ENCODE results near the gene CEP192.
A peak's percentile ranks its signal among the peaks of the same experiment; 100 is the strongest.
"Not testable (repeated sequence)": the region's sequence is repeated elsewhere in the genome, so short reads cannot be mapped to it uniquely, and the experiment has no call there.

The CEP192 gene

DNA sequence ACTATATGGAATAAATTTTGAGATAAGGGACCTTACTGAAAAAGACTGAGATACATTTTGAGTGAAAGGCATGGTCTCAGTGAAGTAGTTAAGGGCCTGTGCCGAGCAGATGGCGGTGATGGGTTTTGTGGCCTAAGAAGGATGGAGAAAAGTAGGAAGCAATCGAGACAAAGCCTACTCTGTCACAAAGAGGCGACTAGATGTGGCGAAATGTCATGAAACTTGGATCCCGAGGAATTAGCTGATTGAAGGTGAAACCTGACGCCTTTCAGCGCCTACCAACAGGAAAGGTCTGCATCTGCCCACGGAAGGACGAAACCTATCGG, 558 bp upstream of the CEP192 start:
- DNase-seq, result peak; percentile 68

DNA sequence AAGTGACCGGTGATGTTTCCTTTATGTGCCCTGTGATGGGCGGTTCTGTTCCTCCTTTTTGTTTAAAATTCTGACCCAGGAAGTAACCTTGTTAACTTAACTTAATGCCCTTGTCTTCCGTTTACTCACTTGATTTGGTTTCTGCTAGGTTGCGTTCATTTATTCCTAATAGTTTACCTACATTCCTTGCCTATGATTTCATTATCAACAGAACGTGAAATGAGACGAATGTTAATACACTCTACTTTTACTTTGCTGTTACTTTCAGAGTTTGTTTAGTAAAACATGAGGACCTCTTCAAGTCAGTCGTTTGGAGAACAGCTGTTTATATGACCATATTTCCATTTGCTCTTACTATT, 638 bp downstream of the CEP192 start:
- DNase-seq, result no peak

DNA sequence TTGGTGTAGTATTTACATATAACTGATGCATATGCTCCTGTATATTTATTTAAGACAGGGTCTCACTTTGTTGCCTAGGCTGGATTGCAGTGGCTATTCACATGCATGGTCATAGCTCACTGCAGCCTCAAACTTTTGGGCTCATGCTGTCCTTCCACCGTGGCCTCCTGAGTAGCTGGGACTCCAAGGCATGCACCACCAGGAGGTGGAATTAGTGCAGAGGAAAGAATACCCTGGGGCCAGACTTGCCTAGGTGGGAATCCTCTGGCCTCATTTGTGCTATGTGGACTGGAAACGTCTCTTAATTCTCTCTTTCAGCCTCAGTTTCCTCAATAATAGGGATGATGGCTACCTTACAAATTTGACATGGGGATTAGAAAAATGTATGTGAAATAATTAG, 2.3 kb downstream of the CEP192 start:
- no peak for DNase-seq

DNA sequence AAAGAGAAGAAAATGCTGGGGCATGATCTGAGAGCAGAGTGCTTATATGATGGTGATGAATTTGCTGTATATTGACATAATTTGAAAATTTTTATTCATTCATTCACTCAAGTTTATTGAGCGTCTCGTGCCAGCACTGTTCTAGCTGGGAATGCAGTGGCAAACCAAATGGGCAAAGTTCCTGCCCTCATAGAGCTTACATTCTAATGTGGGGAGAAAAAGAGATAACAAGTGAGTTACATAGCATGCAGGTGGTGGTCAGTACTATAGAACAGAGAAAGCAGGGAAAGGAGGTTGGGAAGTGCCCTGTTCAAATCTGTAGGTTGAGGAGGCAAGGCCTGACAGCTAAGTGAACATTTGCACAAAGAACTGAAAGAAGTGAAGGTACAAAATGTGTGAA, 4.3 kb downstream of the CEP192 start:
- DNase-seq, result no peak

DNA sequence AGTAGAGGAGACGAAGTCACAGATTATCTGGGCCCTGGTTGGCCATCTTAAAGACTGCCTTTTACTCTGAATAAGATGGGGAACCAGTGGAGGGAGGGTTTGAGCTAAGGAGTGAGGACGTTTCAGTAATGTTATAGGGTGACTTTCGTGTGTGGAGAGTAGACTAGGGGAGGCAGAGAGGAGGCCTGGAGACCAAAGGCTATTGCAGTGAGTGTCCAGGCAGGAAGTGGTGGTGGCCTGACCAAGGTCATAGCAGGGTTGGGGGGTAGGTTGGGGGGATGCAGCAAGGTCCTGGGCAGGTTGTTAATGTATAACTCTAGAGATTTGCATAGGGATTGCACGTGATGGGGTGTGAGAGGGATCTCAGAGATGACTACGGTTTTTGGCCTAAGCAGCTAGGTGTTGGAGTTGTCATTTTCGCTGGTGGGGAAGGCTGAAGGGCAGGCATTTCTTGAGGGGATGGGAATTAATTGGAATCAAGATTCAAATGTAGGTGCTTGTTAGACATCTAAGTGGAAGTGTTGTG, 4.9 kb downstream of the CEP192 start:
- no peak for DNase-seq

DNA sequence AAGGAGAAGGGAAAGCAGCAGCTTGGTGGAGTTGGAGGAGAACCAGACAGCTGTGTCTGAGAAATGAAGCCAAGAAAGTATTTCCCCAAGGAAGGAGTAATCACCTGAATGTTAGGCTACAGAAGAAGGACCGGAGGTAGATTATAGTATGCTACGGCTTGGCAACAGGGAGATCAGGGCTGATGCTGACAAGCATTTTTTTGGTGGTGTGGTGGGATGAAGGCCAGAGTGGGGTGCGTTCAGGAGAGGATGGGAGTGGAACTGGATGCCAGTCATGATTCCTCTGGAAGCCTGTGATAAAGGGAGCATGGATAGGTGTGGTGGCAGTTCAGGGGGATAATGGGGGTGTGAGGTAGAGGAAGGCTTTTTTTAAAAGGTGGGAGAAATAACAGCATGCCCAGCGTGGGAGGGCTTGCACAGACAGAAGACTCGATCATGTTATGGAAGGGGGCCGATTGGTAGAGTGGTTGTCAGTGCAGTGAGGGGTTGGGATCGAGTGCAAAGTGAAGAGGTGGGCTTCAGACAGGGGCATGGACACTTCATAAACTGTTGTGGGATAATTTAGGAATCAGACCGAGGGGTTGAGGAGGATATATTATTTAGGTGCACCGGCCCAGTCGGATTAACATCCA, 5.6 kb downstream of the CEP192 start:
- no peak for DNase-seq

DNA sequence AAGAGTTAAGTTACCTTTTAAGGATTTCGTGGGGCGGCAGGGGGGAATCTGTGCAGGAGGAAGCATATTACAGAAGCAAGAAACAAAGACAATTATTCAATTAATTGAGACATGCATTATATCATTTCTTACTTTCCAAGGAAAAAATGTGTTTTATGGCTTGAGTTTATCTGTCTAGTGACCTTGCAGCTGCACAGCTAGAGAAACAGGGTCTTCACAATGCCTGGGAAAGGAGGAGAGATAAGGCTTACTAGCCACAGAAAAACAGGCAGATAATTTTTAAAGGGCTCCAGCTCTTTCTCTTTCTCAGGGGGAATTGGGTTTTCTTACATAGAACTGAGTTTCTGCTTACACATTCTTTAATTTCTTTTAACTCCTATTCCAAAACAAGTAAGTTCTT, 6.2 kb downstream of the CEP192 start:
- not testable (repeated sequence) for DNase-seq

DNA sequence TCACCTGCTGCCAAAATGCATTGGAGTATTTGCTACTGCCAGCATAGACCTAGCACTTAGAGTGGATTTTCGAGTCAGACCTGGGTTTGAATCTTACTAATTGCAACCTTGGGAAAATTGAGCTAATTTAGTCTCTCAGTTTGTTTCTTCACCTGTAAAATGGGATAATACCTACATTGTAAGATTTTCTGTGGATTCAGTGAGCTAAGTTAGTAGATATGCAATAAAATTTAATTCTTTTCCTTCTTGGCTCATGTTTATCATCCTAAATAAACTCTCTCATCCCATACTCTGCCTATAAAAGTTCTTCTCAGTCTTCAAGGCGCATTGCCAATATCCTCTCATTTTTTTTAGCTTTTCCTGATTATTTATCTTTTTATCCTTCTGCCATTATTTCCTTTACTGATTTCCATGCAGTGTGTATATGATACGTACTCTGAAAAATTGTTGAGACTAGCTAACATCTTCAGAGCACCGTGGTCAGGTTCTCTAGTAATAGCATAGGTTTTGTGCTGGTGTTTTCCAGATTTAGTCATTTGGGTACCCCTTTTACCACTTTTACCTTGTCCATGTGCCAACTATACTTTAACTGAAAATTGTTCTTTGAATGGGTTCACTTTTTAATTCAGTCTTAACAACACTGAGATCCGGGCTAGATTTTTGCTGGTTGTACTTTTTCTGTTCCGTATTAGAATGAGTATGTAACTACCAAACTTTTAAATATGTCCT, 7.3 kb downstream of the CEP192 start:
- no peak for DNase-seq

DNA sequence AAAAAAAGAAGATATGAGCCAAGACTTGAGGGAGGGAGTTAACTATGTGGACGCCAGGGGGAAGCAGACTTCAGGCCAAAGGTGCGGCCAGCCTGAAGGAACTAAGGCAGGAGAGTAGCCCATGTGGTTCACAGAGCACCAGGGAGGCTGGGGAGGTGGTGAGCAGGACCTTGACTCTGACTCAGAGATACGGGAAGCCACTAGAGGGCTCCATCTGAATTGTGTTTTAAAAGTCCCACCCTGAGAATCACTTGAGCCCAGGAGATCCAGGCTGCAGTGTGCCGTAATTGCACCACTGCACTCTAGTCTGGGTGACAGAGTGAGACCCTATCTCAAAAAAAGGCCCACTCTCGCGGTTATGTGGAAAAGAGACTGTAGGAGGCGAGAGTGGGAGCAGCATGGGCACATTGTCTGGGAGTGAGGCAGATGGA, 12.3 kb downstream of the CEP192 start:
- DNase-seq, result no peak

DNA sequence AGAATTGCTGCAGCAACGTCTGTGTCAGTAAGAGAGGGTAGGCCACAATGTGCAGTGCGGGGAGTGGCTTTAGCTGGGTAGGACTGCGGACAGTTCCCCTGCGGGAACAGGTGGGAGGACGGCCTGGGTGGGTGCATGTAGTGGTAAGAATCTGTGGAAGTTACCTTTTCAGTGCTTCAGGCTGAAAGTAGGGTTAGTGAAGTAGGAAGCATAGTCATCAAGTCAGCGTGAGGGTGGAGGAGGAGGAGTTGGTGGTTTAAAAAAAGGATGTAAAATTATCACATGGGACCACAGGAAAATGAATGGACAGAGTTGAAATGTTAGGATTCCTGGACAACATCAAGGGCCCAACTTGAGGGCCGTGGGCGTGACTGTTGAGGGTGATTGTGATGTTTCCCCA, 13.2 kb downstream of the CEP192 start:
- DNase-seq, result no peak

DNA sequence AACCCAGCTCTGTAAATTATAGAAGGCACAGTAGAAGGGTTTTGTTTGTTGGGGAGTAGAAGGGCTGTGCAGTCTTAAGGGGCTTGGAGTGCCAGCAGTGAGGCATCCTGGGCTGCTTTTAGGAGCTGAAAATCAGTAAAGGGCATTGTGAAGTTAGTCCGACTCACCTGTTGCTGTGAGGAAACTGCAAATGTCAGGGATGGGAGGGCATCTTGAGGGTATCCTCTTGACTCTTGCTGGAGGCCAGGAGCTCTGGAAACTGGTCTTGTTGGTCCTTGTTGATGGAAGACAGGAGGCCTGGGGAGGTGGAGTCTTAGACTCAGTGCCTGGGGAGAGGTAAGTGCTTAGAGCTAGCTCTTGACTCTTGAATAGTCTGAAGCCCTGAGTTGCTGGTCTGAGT, 14.1 kb downstream of the CEP192 start:
- DNase-seq, result no peak

DNA sequence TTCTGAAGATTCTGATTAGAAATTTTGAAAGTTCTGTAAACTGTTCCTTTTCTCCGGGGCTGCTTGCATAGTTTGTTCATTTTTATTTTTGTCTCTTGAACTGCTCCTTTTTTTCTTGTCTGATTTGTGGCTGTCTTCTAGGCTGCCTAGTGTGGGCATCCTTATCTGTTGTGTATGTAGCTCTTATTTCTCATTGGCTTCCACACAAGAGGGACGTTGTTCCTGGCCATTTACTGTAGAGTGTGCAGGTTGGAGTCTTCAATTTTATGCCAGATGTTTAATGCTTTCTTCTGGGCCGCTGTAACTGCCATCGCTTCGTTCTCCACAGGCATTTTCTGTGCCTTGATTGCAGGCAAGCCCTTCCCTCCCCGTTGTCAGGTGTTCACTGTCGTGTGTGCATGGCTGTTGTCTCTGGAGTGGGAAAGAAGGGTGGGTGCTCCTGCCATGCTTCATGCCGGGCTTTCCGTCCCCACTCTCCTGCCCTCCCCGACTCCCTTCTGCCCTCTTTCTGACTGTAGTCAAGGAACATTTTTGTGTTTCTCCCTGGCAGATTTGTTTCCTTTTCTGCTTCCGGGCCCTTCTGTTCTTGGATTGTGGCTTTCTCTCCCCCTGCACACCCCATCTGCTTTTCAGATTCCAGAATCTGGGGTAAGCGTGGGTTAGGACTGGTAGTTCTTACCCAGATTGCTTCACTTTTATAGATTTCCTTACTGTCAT, 15.5 kb downstream of the CEP192 start:
- DNase-seq, result no peak

DNA sequence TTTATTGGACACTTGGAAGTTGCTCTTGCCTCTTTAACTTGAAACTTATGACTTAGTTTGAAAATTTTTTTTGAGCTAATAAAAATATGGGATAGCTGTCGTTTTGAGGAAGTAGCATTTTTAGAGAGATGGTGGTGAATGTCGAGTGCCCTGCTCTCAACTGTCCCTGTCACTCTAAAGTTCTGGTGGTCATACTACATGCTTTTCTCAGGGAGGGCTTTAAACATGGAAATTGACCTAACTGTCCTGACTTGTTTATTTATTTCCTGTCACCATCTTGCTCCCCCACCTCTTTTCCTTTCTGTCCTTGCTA, 16.0 kb downstream of the CEP192 start:
- no peak for DNase-seq

DNA sequence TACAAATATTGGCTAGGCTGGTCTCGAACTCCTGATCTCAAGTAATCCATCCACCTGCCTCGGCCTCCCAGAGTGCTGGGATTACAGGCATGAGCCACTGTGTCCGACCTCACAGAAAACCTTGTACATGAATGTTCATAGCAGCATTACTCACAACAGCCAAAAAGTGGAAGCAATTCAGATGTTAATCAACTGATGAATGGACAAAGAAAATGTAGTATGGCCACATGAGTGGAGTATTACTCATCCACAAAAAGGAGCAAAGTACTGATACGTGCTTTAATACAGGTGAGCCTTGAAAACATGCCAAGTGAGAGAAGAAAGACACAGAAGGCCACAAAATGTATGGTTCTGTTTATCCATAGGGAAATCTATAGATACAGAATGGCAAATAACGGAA, 20.6 kb downstream of the CEP192 start:
- no peak for DNase-seq

DNA sequence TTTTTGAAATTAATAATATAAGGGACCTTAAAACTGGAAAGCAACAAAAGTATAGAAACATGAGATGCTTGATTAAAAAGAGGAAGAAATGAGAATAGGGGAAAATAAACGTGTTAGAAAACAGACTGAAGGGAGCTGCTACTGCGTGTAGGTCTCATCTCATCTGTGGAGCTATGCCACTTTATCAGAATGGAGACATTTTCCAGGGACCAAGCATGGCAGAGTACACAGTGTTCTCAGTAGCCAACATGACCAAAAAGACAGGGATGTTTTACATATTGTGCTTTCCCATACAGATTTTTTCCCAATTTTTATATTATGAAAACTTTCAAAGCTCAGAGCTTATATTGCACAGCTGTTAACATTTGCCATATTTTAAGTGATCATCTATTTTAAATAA, 23.1 kb downstream of the CEP192 start:
- no peak for DNase-seq

DNA sequence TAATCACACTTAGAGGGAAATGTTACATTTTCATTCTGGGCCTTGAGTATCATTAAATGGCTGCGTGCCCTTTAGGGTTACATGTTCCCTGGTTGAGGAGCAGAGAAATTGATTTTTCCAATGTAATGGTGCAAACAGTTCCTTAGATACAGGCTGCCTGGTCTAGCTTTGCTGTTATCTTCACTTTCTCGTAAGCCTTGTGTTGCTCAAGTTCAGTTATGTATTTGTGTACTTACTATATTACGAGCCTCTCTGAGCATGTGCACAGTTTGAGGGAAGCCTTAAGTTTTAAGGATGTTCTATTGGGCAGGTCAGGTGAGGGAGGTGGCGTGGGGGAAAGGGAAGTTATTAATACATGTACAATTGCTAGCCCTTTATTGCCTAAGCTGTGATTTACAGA, 23.7 kb downstream of the CEP192 start:
- no peak for DNase-seq

DNA sequence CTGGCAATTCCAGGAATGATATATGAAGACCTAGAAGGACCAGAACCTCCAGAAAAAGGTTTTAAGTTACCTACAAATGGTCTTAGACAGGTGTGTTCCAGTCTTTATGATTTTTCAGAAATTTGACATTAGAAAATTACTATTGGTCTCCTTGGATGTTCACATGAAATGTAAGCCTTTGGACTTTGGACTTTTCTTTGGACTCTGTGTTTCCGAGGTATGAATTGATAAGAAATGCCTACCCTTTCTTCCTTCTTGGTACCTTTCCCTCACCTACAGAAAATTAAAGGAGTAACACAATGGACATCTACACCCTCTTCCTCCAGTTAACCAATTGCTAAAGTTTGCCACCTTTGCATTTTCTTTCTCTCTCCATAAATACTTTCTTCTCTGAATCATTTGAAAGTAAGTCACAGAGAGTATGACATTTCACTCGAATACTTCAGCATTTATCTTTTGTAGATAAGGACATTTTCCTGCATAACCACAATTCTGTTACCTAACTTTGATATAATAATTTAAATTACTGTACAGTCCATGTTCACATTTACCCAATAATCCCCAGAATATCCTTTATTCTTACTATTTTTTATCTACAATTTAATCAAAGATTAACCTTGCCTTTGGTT, 26.2 kb downstream of the CEP192 start:
- DNase-seq, result no peak

DNA sequence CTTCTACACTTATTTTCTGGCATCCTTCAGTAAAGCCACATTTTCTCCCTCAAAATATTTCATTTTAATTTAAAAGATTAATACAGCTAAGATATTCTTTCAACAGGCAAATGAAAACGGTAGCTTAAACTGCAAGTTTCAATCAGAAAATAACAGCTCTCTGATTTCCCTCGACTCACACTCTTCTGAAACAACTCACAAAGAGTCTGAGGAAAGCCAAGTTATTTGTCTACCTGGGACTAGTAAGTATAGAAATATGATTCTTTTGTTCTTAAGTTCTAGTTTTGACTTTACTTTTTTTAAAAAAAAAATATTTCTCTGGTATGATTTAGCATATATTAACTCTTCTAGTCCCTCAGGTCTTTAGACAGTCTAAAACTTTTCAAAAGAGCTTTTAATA, 27.2 kb downstream of the CEP192 start:
- no peak for DNase-seq

DNA sequence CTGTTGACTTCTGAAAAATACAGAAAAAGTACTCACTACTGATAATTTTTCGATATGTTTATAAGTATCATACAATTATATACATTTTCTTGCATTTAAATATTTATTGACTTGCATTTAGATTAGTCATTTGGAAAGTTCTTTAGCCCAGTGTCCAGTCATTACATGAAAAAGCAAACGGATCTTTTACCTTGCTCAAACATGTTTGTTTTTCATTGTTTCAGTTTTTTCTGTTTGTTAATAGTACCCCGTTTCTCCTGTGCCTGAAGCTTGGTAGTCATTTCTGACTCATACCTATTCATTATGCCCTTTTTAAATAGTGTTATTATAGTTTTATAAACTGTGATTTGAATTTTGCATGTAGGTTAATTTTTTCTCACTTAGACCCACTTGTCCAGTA, 28.1 kb downstream of the CEP192 start:
- no peak for DNase-seq

DNA sequence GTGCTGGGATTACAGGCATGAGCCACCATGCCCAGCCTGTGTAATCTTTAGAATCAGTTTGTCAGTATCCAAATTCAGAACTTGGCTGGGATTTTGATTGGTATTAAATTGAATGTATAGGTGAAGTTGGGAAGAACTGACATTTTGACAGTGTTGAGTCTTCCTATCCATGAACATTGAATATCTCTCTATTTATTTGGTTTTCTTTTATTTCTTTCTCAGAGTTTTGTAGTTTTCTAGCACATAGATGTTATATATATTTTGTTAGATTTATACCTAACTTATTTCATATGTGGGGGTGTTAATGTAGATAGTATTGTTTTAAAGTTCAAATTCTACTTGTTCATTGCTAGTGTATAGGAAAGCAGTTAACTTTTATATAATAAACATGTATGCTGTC, 31.5 kb downstream of the CEP192 start:
- no peak for DNase-seq

DNA sequence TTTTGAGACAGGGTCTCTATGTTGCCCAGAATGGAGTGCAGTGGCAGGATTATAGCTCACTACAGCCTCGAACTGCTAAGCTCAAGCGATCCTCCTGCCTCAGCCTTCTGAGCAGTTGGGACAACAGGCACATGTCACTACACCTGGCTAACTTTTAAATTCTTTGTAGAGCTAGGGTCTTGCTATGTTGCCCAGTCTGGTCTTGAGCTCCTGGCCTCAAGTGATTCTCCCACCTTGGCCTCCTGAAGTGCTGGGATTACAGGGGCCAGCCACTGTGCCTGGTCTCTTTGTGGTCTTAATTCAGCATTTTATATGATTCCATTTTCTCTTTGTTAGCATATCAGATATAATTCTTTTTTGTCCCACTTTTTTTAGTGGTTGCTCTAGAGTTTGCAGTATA, 34.1 kb downstream of the CEP192 start:
- no peak for DNase-seq

DNA sequence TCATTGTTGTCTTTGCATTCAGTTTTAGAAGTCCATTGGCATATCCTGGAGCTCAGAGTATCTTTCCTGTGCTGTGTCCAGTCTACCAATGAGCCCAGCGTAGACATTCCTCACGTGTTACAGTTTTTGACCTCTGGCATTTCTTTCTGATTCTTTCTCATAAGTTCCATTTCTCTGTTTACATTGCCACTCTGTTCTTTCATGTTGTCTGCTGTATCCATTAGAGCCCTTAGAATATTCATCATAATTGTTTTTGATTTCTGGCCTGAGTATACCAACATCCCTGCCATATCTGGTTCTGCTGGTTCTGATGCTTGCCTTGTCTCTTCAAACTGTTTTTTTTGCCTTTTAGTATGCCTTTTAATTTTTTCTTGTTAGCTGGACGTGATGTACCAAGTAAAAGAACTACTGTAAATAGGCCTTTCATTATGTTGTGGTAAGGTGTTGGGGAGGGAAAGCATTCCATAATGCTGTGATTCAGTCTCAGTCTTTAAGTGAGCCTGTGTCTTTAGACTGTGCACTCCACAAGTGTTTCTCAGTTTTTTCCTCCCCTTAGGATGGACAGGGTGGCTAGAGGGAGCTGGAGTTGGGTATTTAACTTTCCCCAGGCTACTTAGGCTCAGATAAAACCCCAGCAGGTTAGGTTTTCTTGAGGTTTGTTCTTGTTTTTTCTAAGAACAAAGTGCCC, 35.6 kb downstream of the CEP192 start:
- no peak for DNase-seq

DNA sequence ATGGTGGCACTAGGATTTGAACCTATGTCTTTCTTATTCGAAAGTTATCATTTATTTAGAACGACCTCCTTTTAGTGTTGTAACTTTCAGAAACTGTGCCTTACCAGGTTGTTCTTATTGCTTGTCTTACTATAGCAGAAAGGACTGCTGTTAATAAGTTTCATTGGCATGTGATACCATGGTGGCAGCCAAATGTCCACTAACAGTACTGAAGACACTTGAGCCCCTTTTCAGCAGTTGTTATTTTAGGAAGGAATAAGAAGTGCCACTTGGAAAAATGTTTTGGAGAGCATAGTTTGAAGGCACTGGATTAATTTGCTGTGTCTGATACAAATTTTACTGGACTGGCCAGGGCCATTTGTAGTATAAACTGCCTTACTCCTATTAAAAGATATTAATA, 37.7 kb downstream of the CEP192 start:
- DNase-seq, result no peak

DNA sequence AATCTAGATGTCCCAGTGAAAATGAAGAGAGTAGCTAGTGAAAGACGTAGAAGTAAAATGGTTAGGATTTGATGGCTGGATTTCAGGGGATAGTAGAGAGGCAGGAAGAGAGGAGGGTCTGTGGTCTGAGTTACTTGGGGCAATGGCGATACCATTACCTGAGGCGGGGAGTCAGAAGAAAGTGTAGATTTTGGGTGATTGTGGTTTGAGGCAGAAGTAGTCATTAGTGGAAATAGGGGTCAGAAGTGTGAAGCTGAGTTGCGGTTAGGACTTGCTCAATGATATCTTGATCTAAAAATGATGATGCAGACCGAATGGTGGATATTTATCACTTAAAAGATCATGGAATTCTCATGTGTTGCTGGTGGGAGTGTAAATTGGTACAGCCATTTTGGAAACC, 41.0 kb downstream of the CEP192 start:
- no peak for DNase-seq
